GM19035 (cell line): Measurements from ENCODE around the gene EFCAB9.
"Not testable (repeated sequence)": the region's sequence is repeated elsewhere in the genome, so short reads cannot be mapped to it uniquely, and the experiment has no call there.

Experiments
- ATAC-seq: cut with Tn5 transposase; IDR thresholded peaks from one replicate; pipeline ENCODE4 v1.9.1; 2021; ENCODE audit not compliant: unreplicated experiment

EFCAB9 gene

GRCh38 chr5:172188033-172188892 lies 5.7 kb upstream of the EFCAB9 start, which contains the start of gene STK10:
STK10 (minus strand) TSS chr5:172188224; CDS start chr5:172188042, 182 bp downstream.
- ATAC-seq, result peak; percentile 70

- no peak for ATAC-seq
These were observed 4.9 kb upstream of the EFCAB9 start for GRCh38 chr5:172188893-172189692.

- ATAC-seq, result no peak
These were observed 4.2 kb upstream of the EFCAB9 start for GRCh38 chr5:172189693-172190296.

GRCh38 chr5:172194985-172195774 lies 1.2 kb downstream of the EFCAB9 start:
- ATAC-seq, result no peak

- ATAC-seq, result not testable (repeated sequence)
These were observed 3.8 kb downstream of the EFCAB9 start for GRCh38 chr5:172197775-172198174.

GRCh38 chr5:172199446-172199845 lies 5.5 kb downstream of the EFCAB9 start:
- ATAC-seq, result no peak

GRCh38 chr5:172200476-172200875 lies 6.5 kb downstream of the EFCAB9 start:
- ATAC-seq, result no peak

GRCh38 chr5:172205984-172206383 lies 12.0 kb downstream of the EFCAB9 start:
- ATAC-seq, result not testable (repeated sequence)

- ATAC-seq, result no peak
These were observed 13.5 kb downstream of the EFCAB9 start for GRCh38 chr5:172207511-172207910.

- ATAC-seq, result no peak
These were observed 15.7 kb downstream of the EFCAB9 start for GRCh38 chr5:172209714-172210113.

GRCh38 chr5:172211676-172212075 lies 17.7 kb downstream of the EFCAB9 start:
- ATAC-seq, result no peak

GRCh38 chr5:172213126-172213525 lies 19.2 kb downstream of the EFCAB9 start:
- no peak for ATAC-seq

- ATAC-seq, result no peak
These were observed 22.4 kb downstream of the EFCAB9 start for GRCh38 chr5:172216345-172216744.

- no peak for ATAC-seq
These were observed 25.3 kb downstream of the EFCAB9 start for GRCh38 chr5:172219296-172219695.

GRCh38 chr5:172223901-172224873 lies 30.2 kb downstream of the EFCAB9 start:
- ATAC-seq, result peak; percentile 78

- no peak for ATAC-seq
These were observed 31.0 kb downstream of the EFCAB9 start for GRCh38 chr5:172224996-172225395.

GRCh38 chr5:172229904-172230303 lies 35.9 kb downstream of the EFCAB9 start:
- no peak for ATAC-seq

GRCh38 chr5:172234031-172234430 lies 40.1 kb downstream of the EFCAB9 start:
- no peak for ATAC-seq

GRCh38 chr5:172235132-172235780 lies 41.3 kb downstream of the EFCAB9 start:
- ATAC-seq, result no peak
